HepG2 (cell line): ENCODE data around the gene EVA1A. TPM values are rescaled to one million over a fixed set of nuclear protein-coding genes. Genes with fewer than 3 reads are reported as not detected.

Source experiments
- ARID4A ChIP-seq: sonication (generic); formaldehyde crosslinking; IDR thresholded peaks from 2 replicates; pipeline ENCODE4 v1.5.0; 2020; ENCODE audit warnings: mild to moderate bottlenecking, missing genetic modification reagents, borderline replicate concordance
- DNMT1 ChIP-seq: sonication (generic); formaldehyde crosslinking; IDR thresholded peaks from 2 replicates; pipeline ENCODE4 v1.5.1; 2020; ENCODE audit warnings: mild to moderate bottlenecking, missing genetic modification reagents
- MBD4 ChIP-seq: IDR thresholded peaks from 2 replicates; pipeline ENCODE4 v1.6.1; 2012; ENCODE audit warnings: low read length, inconsistent platforms, borderline replicate concordance
- MXD4 ChIP-seq: IDR thresholded peaks from 2 replicates; pipeline ENCODE4 v1.6.1; 2016; ENCODE audit warnings: mild to moderate bottlenecking, missing biosample characterization, missing genetic modification reagents
- PHF5A ChIP-seq: IDR thresholded peaks from one replicate; pipeline ENCODE4 v1.6.1; 2018; ENCODE audit warnings: low read depth, missing genetic modification reagents; ENCODE audit not compliant: unreplicated experiment
- RARA ChIP-seq: IDR thresholded peaks from 2 replicates; pipeline ENCODE4 v1.6.1; 2016; ENCODE audit warnings: missing genetic modification reagents, missing compliant biosample characterization
- RBFOX2 ChIP-seq: fragments of 200-400 bp; formaldehyde crosslinking; IDR thresholded peaks from 2 replicates; pipeline ENCODE4 v1.6.1; 2017; ENCODE audit warnings: low read depth, mild to moderate bottlenecking, low read length
- SNAI1 ChIP-seq: sonication (generic); formaldehyde crosslinking; IDR thresholded peaks from 2 replicates; pipeline ENCODE4 v1.5.0; 2020; ENCODE audit warnings: mild to moderate bottlenecking, missing genetic modification reagents, borderline replicate concordance
- SRSF9 ChIP-seq: fragments of 200-400 bp; formaldehyde crosslinking; IDR thresholded peaks from 2 replicates; pipeline ENCODE4 v1.6.1; 2018; ENCODE audit warnings: borderline replicate concordance, mild to moderate bottlenecking, low read depth, low read length; ENCODE audit not compliant: insufficient read depth, poor library complexity, severe bottlenecking
- SRY ChIP-seq: sonication (generic); formaldehyde crosslinking; IDR thresholded peaks from 2 replicates; pipeline ENCODE4 v1.8.0; 2022; ENCODE audit warnings: mild to moderate bottlenecking, missing genetic modification reagents
- SSRP1 ChIP-seq: IDR thresholded peaks from 2 replicates; pipeline ENCODE4 v1.6.1; 2016; ENCODE audit warnings: control low read depth
- TEAD3 ChIP-seq: optimal IDR thresholded peaks from 2 replicates; pipeline ENCODE3; 2016; ENCODE audit warnings: borderline replicate concordance
- THAP8 ChIP-seq: sonication (generic); formaldehyde crosslinking; IDR thresholded peaks from 2 replicates; pipeline ENCODE4 v1.5.1; 2020; ENCODE audit warnings: missing genetic modification reagents, mild to moderate bottlenecking, borderline replicate concordance
- ZNF138 ChIP-seq: sonication (generic); formaldehyde crosslinking; IDR thresholded peaks from 2 replicates; pipeline ENCODE4 v1.5.0; 2020; ENCODE audit warnings: mild to moderate bottlenecking, low read depth, missing genetic modification reagents
- ZNF230 ChIP-seq: sonication (generic); formaldehyde crosslinking; IDR thresholded peaks from 2 replicates; pipeline ENCODE4 v1.4.0; 2020; ENCODE audit warnings: mild to moderate bottlenecking, missing genetic modification reagents
- ZNF333 ChIP-seq: sonication (generic); formaldehyde crosslinking; IDR thresholded peaks from 2 replicates; pipeline ENCODE4 v1.4.0; 2020; ENCODE audit warnings: mild to moderate bottlenecking, missing genetic modification reagents, borderline replicate concordance
- ZNF589 ChIP-seq: sonication (generic); formaldehyde crosslinking; conservative IDR thresholded peaks from 2 replicates; pipeline ENCODE4 v1.8.0; 2022; ENCODE audit warnings: mild to moderate bottlenecking, moderate library complexity, missing genetic modification reagents
- ZNF816 ChIP-seq: sonication (generic); formaldehyde crosslinking; IDR thresholded peaks from 2 replicates; pipeline ENCODE4 v1.8.0; 2022; ENCODE audit warnings: missing genetic modification reagents, mild to moderate bottlenecking, borderline replicate concordance
- ZNF850 ChIP-seq: sonication (generic); formaldehyde crosslinking; conservative IDR thresholded peaks from 2 replicates; pipeline ENCODE4 v1.9.0; 2021; ENCODE audit warnings: mild to moderate bottlenecking, missing genetic modification reagents
- ZZZ3 ChIP-seq: sonication (generic); formaldehyde crosslinking; IDR thresholded peaks from 2 replicates; pipeline ENCODE4 v1.4.0; 2020; ENCODE audit warnings: missing genetic modification reagents, mild to moderate bottlenecking, borderline replicate concordance
- polyA plus RNA-seq, 8 experiments: library from polyadenylated mRNA; depleted of rRNA in 3 of 8; stranded (reverse) in 7 of 8; unstranded in 1 of 8; fragments of >200 nt; fragmentation: Illumina TruSeq in 4 of 8; extraction: Trizol in 4 of 8; gene quantifications; 2 replicates each; pipeline versions ENCODE4 v1.2.1 to v1.2.3, GENCODE V29; 2011 to 2016; ENCODE audit warnings: low read depth in 4 of 8, missing spikeins in 1 of 8, mixed read lengths in 1 of 8; ENCODE audit not compliant: insufficient read depth in 1 of 8
- total RNA-seq, 5 experiments: library from RNA; depleted of rRNA; stranded (reverse); fragments of >200 nt; fragmentation: Illumina TruSeq; extraction: Trizol; gene quantifications; 2 replicates each; pipeline ENCODE4 v1.2.3, GENCODE V29; 2016; ENCODE audit warnings: low read depth in 1 of 5
- TF ChIP-seq, protein P1 (sequence below): IDR thresholded peaks from 2 replicates; pipeline ENCODE4 v1.6.1; 2016; ENCODE audit warnings: low read depth, borderline replicate concordance
- TF ChIP-seq, protein P2 (sequence below): IDR thresholded peaks from 2 replicates; pipeline ENCODE4 v1.6.1; 2016; ENCODE audit warnings: missing compliant biosample characterization, missing genetic modification reagents, borderline replicate concordance

Gene EVA1A
- total and polyA plus RNA-seq, 2 of the 13 experiments (the other 11 are each of a cell fraction or from before 2014, with no cell fraction given): 57.5 to 57.8 TPM

- TF ChIP-seq ARID4A (CRISPR knock-in tag): peak; percentile 67; the same call in 1 of the 2 replicates
- peak; percentile 96 for TF ChIP-seq TEAD3 (CRISPR knock-in tag)
- peak; percentile 98 for TF ChIP-seq RARA (CRISPR knock-in tag)
- no peak for TF ChIP-seq ZNF333 (CRISPR knock-in tag)
- TF ChIP-seq RBFOX2: peak; percentile 75
- TF ChIP-seq, protein P1, sequence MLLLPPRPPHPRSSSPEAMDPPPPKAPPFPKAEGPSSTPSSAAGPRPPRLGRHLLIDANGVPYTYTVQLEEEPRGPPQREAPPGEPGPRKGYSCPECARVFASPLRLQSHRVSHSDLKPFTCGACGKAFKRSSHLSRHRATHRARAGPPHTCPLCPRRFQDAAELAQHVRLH: peak; percentile 76; the same call in 1 of the 2 replicates
- no peak for TF ChIP-seq ZZZ3 (CRISPR knock-in tag)
- TF ChIP-seq ZNF589 (CRISPR knock-in tag): no peak
- peak; percentile 21; the same call in 1 of the 2 replicates for TF ChIP-seq ZNF816
- TF ChIP-seq SNAI1 (CRISPR knock-in tag): no peak
- TF ChIP-seq SRY (CRISPR knock-in tag): no peak
- no peak; the same call in 1 of the 2 replicates for TF ChIP-seq ZNF230 (CRISPR knock-in tag)
- TF ChIP-seq, protein P2, sequence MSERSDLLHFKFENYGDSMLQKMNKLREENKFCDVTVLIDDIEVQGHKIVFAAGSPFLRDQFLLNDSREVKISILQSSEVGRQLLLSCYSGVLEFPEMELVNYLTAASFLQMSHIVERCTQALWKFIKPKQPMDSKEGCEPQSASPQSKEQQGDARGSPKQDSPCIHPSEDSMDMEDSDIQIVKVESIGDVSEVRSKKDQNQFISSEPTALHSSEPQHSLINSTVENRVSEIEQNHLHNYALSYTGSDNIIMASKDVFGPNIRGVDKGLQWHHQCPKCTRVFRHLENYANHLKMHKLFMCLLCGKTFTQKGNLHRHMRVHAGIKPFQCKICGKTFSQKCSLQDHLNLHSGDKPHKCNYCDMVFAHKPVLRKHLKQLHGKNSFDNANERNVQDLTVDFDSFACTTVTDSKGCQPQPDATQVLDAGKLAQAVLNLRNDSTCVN: peak; percentile 70
- no peak; the same call in none of the 2 replicates for TF ChIP-seq MXD4 (CRISPR knock-in tag)
- TF ChIP-seq ZNF850: no peak
- no peak for TF ChIP-seq ZNF138
- peak; percentile 59 for TF ChIP-seq PHF5A
- peak; percentile 88; the same call in 1 of the 2 replicates for TF ChIP-seq MBD4
- TF ChIP-seq THAP8 (CRISPR knock-in tag): no peak
- TF ChIP-seq SRSF9: no peak
- peak; percentile 2; the same call in 1 of the 2 replicates for TF ChIP-seq SSRP1
- no peak for TF ChIP-seq DNMT1 (CRISPR knock-in tag)
These were observed 44.1 kb downstream of the EVA1A start (continued) for GRCh38 chr2:75516378-75517360.
